GM19035 (cell line): ENCODE results near the gene SRY.
"Not testable (repeated sequence)": the region's sequence is repeated elsewhere in the genome, so short reads cannot be mapped to it uniquely, and the experiment has no call there.

Experiments used
- ATAC-seq: cut with Tn5 transposase; IDR thresholded peaks from one replicate; pipeline ENCODE4 v1.9.1; 2021; ENCODE audit not compliant: unreplicated experiment

The SRY gene

GRCh38 chrY:2787600-2787999 lies at the start of gene SRY:
Gene SRY, minus strand, starts transcription at chrY:2787682. Its CDS starts 79 bp downstream, at chrY:2787603.
- no peak for ATAC-seq

GRCh38 chrY:2837078-2837477 lies 49.6 kb upstream of the SRY start:
- no peak for ATAC-seq

GRCh38 chrY:2835230-2835629 lies 47.7 kb upstream of the SRY start:
- no peak for ATAC-seq

- ATAC-seq: no peak
Observed at GRCh38 chrY:2828497-2828896, 41.0 kb upstream of the SRY start.

- no peak for ATAC-seq
Observed at GRCh38 chrY:2824471-2824870, 37.0 kb upstream of the SRY start.

GRCh38 chrY:2817146-2817896 lies 29.8 kb upstream of the SRY start:
- not testable (repeated sequence) for ATAC-seq

GRCh38 chrY:2800246-2800645 lies 12.8 kb upstream of the SRY start:
- ATAC-seq: no peak

GRCh38 chrY:2797991-2798390 lies 10.5 kb upstream of the SRY start:
- ATAC-seq: no peak

GRCh38 chrY:2796977-2797523 lies 9.6 kb upstream of the SRY start:
- no peak for ATAC-seq

GRCh38 chrY:2789756-2790155 lies 2.3 kb upstream of the SRY start:
- no peak for ATAC-seq

- ATAC-seq: no peak
Observed at GRCh38 chrY:2786876-2787512, 488 bp downstream of the SRY start.
